GM18858 (cell line): ENCODE results near the gene FAF1.

Experiments
- ATAC-seq: cut with Tn5 transposase; IDR thresholded peaks from one replicate; pipeline ENCODE4 v1.9.1; 2021; ENCODE audit not compliant: unreplicated experiment

Gene FAF1

GRCh38 chr1:50441183-50441582 lies 518.9 kb downstream of the FAF1 start:
- no peak for ATAC-seq

GRCh38 chr1:50438945-50439344 lies 521.1 kb downstream of the FAF1 start:
- no peak for ATAC-seq

GRCh38 chr1:50436489-50436888 lies 523.6 kb downstream of the FAF1 start:
- no peak for ATAC-seq

- ATAC-seq = no peak
These were observed 530.1 kb downstream of the FAF1 start for GRCh38 chr1:50430010-50430405.

- no peak for ATAC-seq
These were observed 532.0 kb downstream of the FAF1 start for GRCh38 chr1:50427818-50428779.

- no peak for ATAC-seq
These were observed 532.8 kb downstream of the FAF1 start for GRCh38 chr1:50427086-50427817.

GRCh38 chr1:50426702-50427085 lies 533.4 kb downstream of the FAF1 start:
- ATAC-seq = no peak

GRCh38 chr1:50426108-50426700 lies 533.9 kb downstream of the FAF1 start:
- ATAC-seq = no peak

GRCh38 chr1:50425376-50426107 lies 534.5 kb downstream of the FAF1 start:
- no peak for ATAC-seq

GRCh38 chr1:50424884-50425375 lies 535.1 kb downstream of the FAF1 start:
- no peak for ATAC-seq

GRCh38 chr1:50424045-50424883 lies 535.8 kb downstream of the FAF1 start:
- no peak for ATAC-seq

- no peak for ATAC-seq
These were observed 536.4 kb downstream of the FAF1 start for GRCh38 chr1:50423670-50424000.

GRCh38 chr1:50422946-50423669 lies 537.0 kb downstream of the FAF1 start, which contains the start of gene DMRTA2:
Gene DMRTA2 (minus strand): TSS chr1:50423443. CDS start chr1:50421536, 1,907 bp downstream.
- ATAC-seq = no peak

- ATAC-seq = no peak
These were observed 537.5 kb downstream of the FAF1 start for GRCh38 chr1:50422675-50422945.

GRCh38 chr1:50421768-50422674 lies 538.0 kb downstream of the FAF1 start:
- ATAC-seq = no peak

GRCh38 chr1:50421366-50421748 lies 538.7 kb downstream of the FAF1 start:
- ATAC-seq = no peak

- no peak for ATAC-seq
These were observed 539.2 kb downstream of the FAF1 start for GRCh38 chr1:50420689-50421365.
